K562 (cell line): ENCODE data around the gene TPI1. TPM values are rescaled to one million over a fixed set of nuclear protein-coding genes. Genes with fewer than 3 reads are reported as not detected.
A peak's percentile ranks its signal among the peaks of the same experiment; 100 is the strongest.

ENCODE experiments used
- CBX3 ChIP-seq, 2 experiments: IDR thresholded peaks; 1 replicate in 1 of 2; 2 replicates in 1 of 2; pipeline ENCODE4 v1.6.1; 2012; ENCODE audit warnings: inconsistent platforms in 2 of 2, low read length in 2 of 2, borderline replicate concordance in 1 of 2, control low read depth in 1 of 2
- CC2D1A ChIP-seq: fragments of 450-650 bp; IDR thresholded peaks from 2 replicates; pipeline ENCODE4 v1.6.1; 2017; ENCODE audit warnings: mild to moderate bottlenecking
- CREB3L1 ChIP-seq: fragments of 450-650 bp; IDR thresholded peaks from 2 replicates; pipeline ENCODE4 v1.6.1; 2014; ENCODE audit warnings: low read depth, mild to moderate bottlenecking, moderate library complexity, borderline replicate concordance
- CREM ChIP-seq: IDR thresholded peaks from 2 replicates; pipeline ENCODE4 v1.6.1; 2014; ENCODE audit warnings: antibody characterized with exemption, low read depth
- FOXM1 ChIP-seq, 2 experiments: fragments of 450-650 bp in 1 of 2; sonication (generic) in 1 of 2; formaldehyde crosslinking in 1 of 2; IDR thresholded peaks; 2 replicates each; pipeline versions ENCODE4 v1.6.1 to v1.9.0; 2017 to 2022; ENCODE audit warnings: low read depth in 2 of 2, mild to moderate bottlenecking in 2 of 2, missing genetic modification reagents in 1 of 2, moderate library complexity in 1 of 2
- GABPA ChIP-seq: fragments of 200-800 bp; sonication (Bioruptor generic); conservative IDR thresholded peaks from 2 replicates; pipeline ENCODE4 v1.6.1; 2016; ENCODE audit warnings: low read depth, missing genetic modification characterization, missing compliant biosample characterization
- GABPB2 ChIP-seq: fragments of 250-450 bp; sonication (Bioruptor Pico); conservative IDR thresholded peaks from 2 replicates; pipeline ENCODE4 v1.5.1; 2021; ENCODE audit warnings: mild to moderate bottlenecking
- JUNB ChIP-seq: fragments of 450-650 bp; formaldehyde crosslinking; conservative IDR thresholded peaks from 2 replicates; pipeline ENCODE4 v1.4.0; 2020; ENCODE audit warnings: mild to moderate bottlenecking
- KLF1 ChIP-seq: fragments of 450-650 bp; IDR thresholded peaks from 2 replicates; pipeline ENCODE4 v1.6.1; 2016; ENCODE audit warnings: missing genetic modification characterization, missing compliant biosample characterization
- MEIS2 ChIP-seq: fragments of 450-650 bp; IDR thresholded peaks from 2 replicates; pipeline ENCODE4 v1.6.1; 2014; ENCODE audit warnings: mild to moderate bottlenecking; ENCODE audit not compliant: partially characterized antibody
- NCOA4 ChIP-seq: fragments of 450-650 bp; IDR thresholded peaks from 2 replicates; pipeline ENCODE4 v1.6.1; 2018; ENCODE audit warnings: mild to moderate bottlenecking; ENCODE audit not compliant: partially characterized antibody
- POLR2A ChIP-seq: fragments of 450-650 bp; conservative IDR thresholded peaks from 2 replicates; pipeline ENCODE4 v1.6.1; 2016
- PRMT5 ChIP-seq: sonication (generic); formaldehyde crosslinking; IDR thresholded peaks from 2 replicates; pipeline ENCODE4 v1.5.0; 2020; ENCODE audit warnings: missing genetic modification reagents
- RCOR1 ChIP-seq, 2 experiments: IDR thresholded peaks; 2 replicates each; pipeline ENCODE4 v1.6.1; 2012; ENCODE audit warnings: low read depth in 2 of 2, low read length in 2 of 2, borderline replicate concordance in 1 of 2, improper control_type of control experiment in 1 of 2
- SMAD4 ChIP-seq: fragments of 250-450 bp; sonication (Bioruptor Pico); conservative IDR thresholded peaks from 2 replicates; pipeline ENCODE4 v1.8.0; 2021; ENCODE audit warnings: inconsistent platforms, mild to moderate bottlenecking, moderate library complexity
- SOX6 ChIP-seq: fragments of 450-650 bp; IDR thresholded peaks from 2 replicates; pipeline ENCODE4 v1.6.1; 2014; ENCODE audit warnings: mild to moderate bottlenecking
- STAT6 ChIP-seq: sonication (generic); formaldehyde crosslinking; IDR thresholded peaks from 2 replicates; pipeline ENCODE4 v1.8.1; 2023; ENCODE audit warnings: mild to moderate bottlenecking, missing genetic modification reagents
- TRIM28 ChIP-seq: fragments of 450-650 bp; IDR thresholded peaks from 2 replicates; pipeline ENCODE4 v1.6.1; 2017
- USF1 ChIP-seq: sonication (generic); formaldehyde crosslinking; IDR thresholded peaks from 2 replicates; pipeline ENCODE4 v1.9.0; 2022; ENCODE audit warnings: mild to moderate bottlenecking, missing genetic modification reagents
- WHSC1 ChIP-seq: IDR thresholded peaks from one replicate; pipeline ENCODE4 v1.6.1; 2012; ENCODE audit warnings: low read length, control low read depth, inconsistent platforms
- ZNF121 ChIP-seq: sonication (generic); formaldehyde crosslinking; conservative IDR thresholded peaks from 2 replicates; pipeline ENCODE4 v1.8.0; 2022; ENCODE audit warnings: missing genetic modification reagents
- ZNF24 ChIP-seq: fragments of 450-650 bp; IDR thresholded peaks from 2 replicates; pipeline ENCODE4 v1.6.1; 2016
- polyA plus RNA-seq, 8 experiments: library from polyadenylated mRNA; depleted of rRNA in 4 of 8; stranded (reverse) in 5 of 8; unstranded in 3 of 8; fragments of >200 nt; fragmentation: Nextera tagmentation in 2 of 8; fragmentation: Illumina TruSeq in 1 of 8; extraction: Ambion mirVana in 2 of 8; extraction: Trizol in 1 of 8; gene quantifications; 2 replicates each; pipeline versions ENCODE4 v1.2.1 to v1.2.3, GENCODE V29; 2011 to 2014; ENCODE audit warnings: inconsistent platforms in 1 of 8, missing spikeins in 1 of 8
- total RNA-seq, 7 experiments: library from RNA; depleted of rRNA in 6 of 7; stranded (reverse); fragments of >200 nt in 6 of 7; fragmentation: Illumina TruSeq in 2 of 7; extraction: Trizol in 2 of 7; gene quantifications; 2 replicates each; pipeline versions ENCODE4 v1.2.1 to v1.2.3, GENCODE V29; 2011 to 2021; ENCODE audit warnings: low replicate concordance in 1 of 7
- TF ChIP-seq, protein P1 (sequence below): conservative IDR thresholded peaks from 2 replicates; pipeline ENCODE4 v1.6.1; 2011; ENCODE audit warnings: low read depth, mild to moderate bottlenecking, low read length; ENCODE audit not compliant: control insufficient read depth

TPI1 gene
- total and polyA plus RNA-seq, 9 of the 15 experiments (the other 6 are each of a cell fraction or from before 2014, with no cell fraction given) = 662 to 4,971 (median 892) TPM

- TF ChIP-seq CREB3L1 (peak; percentile 80; the same call in 1 of the 2 replicates), GABPA (tag) (peak; percentile 61), CREM (peak; percentile 81), CBX3 (IDR thresholded peaks at IDR 0.05; ENCODE audit: borderline replicate concordance in 1 of 2, low read length in 2 of 2) (0 out of 3 replicates have a peak, but pooled peaks of 1 of the 2 experiments have one; percentile 12), JUNB (no peak), MEIS2 (peak; percentile 78), NCOA4 (no peak), USF1 (peak; percentile 97), RCOR1 (IDR thresholded peaks at IDR 0.05; ENCODE audit: borderline replicate concordance in 1 of 2, low read depth in 2 of 2, low read length in 2 of 2) (0 out of 4 replicates have a peak, but pooled peaks of 1 of the 2 experiments have one; percentile 5), SMAD4 (peak; percentile 81), POLR2A (peak; percentile 87), CC2D1A (peak; percentile 38; the same call in 1 of the 2 replicates), STAT6 (no peak), GABPB2 (CRISPR knock-in tag) (no peak), ZNF24 (no peak), PRMT5 (no peak), TRIM28 (no peak), ZNF121 (CRISPR knock-in tag) (peak; percentile 60), SOX6 (peak; percentile 56; the same call in 1 of the 2 replicates), WHSC1 (no peak), FOXM1 (IDR thresholded peaks at IDR 0.05; ENCODE audit: low read depth) (peak; percentile 64), FOXM1 (CRISPR knock-in tag; IDR thresholded peaks at IDR 0.05; ENCODE audit: low read depth) (no peak), KLF1 (tag) (0 out of 2 replicates have a peak, but pooled peaks have one; percentile 40)
- TF ChIP-seq, protein P1, sequence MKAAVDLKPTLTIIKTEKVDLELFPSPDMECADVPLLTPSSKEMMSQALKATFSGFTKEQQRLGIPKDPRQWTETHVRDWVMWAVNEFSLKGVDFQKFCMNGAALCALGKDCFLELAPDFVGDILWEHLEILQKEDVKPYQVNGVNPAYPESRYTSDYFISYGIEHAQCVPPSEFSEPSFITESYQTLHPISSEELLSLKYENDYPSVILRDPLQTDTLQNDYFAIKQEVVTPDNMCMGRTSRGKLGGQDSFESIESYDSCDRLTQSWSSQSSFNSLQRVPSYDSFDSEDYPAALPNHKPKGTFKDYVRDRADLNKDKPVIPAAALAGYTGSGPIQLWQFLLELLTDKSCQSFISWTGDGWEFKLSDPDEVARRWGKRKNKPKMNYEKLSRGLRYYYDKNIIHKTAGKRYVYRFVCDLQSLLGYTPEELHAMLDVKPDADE = no peak
Measured at GRCh38 chr12:6890789-6891645, 23.7 kb downstream of the TPI1 start (continued).
